Measurements from ENCODE around the gene GAS2L2. TPM values are rescaled to one million over a fixed set of nuclear protein-coding genes. Genes with fewer than 3 reads are reported as not detected.
A peak's percentile ranks its signal among the peaks of the same experiment; 100 is the strongest.

The GAS2L2 gene
- total RNA-seq, 4 donors from 2014 or later: 0.84 to 1.4 (median 1.1) TPM

DNA sequence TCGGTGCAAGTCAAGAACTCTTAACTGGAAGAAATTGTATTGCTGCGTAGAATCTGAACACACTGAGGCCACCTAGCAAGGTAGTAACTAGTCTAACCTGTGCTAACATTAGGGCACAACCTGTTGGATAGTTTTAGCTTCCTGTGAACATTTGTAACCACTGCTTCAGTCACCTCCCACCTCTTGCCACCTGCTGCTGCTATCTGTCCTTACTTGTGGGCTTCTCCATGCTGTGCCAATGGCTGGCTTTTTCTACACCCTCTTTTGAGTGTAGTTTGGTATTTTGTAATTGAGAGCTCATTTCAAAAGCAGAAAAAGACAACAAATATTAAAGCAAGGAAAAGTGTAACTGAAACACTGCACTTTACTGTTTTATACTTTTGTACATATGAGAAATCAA lies 29.3 kb downstream of the GAS2L2 start:
- Histone ChIP-seq H3K36me3 (peaks cover 0 to 52% (median 20%) of the 10 kb centered on the region in 3 donors), H3K27ac (no peak overlapping the region), H3K4me1 (peaks cover 0 to 26% (median 9%) of the 10 kb centered on the region in 4 donors), H3K27me3 (no peaks in the 10 kb centered on the region), H3K9me3 (no peaks in the 10 kb centered on the region), H3K4me3 (no peak overlapping the region)
- no peak for TF ChIP-seq CTCF (IDR thresholded peaks at IDR 0.05)
- no peak for TF ChIP-seq POLR2A (IDR thresholded peaks at IDR 0.05)
- TF ChIP-seq EP300 (IDR thresholded peaks at IDR 0.05): no peak
- DNase-seq (ENCODE audit: low spot score in 2 of 2): no peak
- 97 to 100% methylated on average over 2 of the region's 2 CpGs for WGBS, 2 donors

DNA sequence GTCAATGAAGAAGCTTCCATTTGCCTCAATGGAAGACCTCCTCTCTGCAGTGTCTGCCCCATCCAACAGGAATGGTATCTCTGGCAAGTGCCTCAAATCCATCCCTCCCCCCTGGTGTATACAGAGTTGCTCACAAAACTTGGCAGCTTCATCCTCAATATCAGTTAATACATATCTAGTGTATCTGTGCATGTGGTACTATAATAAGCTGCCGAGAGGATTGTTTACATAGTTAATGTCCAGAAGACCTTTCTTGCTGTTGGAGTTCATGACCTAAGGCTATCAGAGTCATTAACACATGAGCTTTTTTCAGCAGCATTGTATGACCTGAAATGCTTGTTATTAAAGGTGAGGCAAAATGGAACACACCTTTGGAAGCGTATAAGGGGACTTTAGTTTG lies 35.6 kb downstream of the GAS2L2 start:
- H3K27me3 ChIP-seq: no peaks in the 10 kb centered on the region
- no peak for TF ChIP-seq POLR2A (IDR thresholded peaks at IDR 0.05)
- no peak for TF ChIP-seq EP300 (IDR thresholded peaks at IDR 0.05)
- no peak for TF ChIP-seq CTCF (IDR thresholded peaks at IDR 0.05)
- H3K4me1 ChIP-seq: peaks cover 0 to 56% (median 10%) of the 10 kb centered on the region in 4 donors
- peak overlapping the region in 3 of 4 donors; percentile 36 to 78 (median 74) for H3K27ac ChIP-seq
- H3K36me3 ChIP-seq: peaks cover 0 to 64% (median 0%) of the 10 kb centered on the region in 3 donors
- 52 to 65% methylated on average over 2 of the region's 2 CpGs for WGBS, 2 donors
- H3K9me3 ChIP-seq: no peaks in the 10 kb centered on the region
- H3K4me3 ChIP-seq: no peak overlapping the region
- no peak for DNase-seq (ENCODE audit: low spot score in 2 of 2)

DNA sequence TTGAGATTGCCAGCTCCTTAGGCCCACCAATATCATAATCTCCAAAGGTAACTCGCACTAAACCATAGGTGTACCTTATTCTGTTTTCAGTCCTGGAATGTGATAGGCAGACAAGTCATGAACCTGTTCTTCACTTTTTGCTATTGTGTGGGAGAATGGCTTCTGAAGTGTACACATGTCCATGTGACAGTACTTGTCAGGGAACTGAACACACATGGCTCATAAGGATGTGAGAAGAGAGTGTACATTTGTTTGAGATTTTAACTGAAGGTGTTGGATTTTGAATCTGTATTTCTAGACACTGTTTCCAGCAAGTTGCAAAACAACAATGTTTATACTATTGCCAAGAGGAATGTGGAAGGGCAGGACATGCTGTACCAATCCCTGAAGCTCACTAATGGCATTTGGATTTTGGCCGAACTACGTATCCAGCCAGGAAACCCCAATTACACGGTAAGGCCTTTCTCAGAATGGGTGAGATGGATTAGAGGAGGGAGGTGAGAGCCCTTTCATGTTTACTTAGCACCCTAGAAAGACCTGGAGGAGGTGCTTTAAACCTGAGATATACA lies 36.1 kb downstream of the GAS2L2 start:
- no peak overlapping the region for H3K4me3 ChIP-seq
- no peaks in the 10 kb centered on the region for H3K27me3 ChIP-seq
- H3K4me1 ChIP-seq: peaks cover 0 to 61% (median 10%) of the 10 kb centered on the region in 4 donors
- TF ChIP-seq CTCF (IDR thresholded peaks at IDR 0.05) (no peak), POLR2A (IDR thresholded peaks at IDR 0.05) (no peak), EP300 (IDR thresholded peaks at IDR 0.05) (peak; percentile 54 to 87)
- H3K9me3 ChIP-seq: no peaks in the 10 kb centered on the region
- 52 to 64% methylated on average over 4 of the region's 4 CpGs for WGBS, 2 donors
- H3K36me3 ChIP-seq: peaks cover 0 to 65% (median 0%) of the 10 kb centered on the region in 3 donors
- H3K27ac ChIP-seq: peak overlapping the region; percentile 6 to 78 (median 55)
- peak in 1 of 2 donors; percentile 46 for DNase-seq (ENCODE audit: low spot score in 2 of 2)

DNA sequence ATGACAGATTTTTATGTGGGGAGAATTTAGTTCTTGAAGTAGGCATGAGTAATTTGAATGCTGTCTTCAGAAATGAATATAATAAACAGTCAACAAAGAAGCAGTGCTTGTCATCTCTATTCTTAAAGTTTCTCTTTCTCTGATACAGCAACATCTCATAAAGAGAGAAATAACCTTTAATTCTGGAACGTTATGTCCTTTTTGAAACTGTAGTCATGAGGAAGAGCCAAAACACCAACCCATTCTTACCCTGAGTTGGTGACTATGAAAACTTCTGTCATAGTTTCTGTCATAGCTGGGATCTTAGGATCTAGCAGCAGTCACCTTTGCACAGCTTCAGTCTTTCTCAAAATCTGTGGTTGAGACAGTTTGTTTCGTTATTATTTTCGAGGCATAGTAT lies 36.9 kb downstream of the GAS2L2 start:
- 64 to 67% methylated on average over 3 of the region's 3 CpGs for WGBS, 2 donors
- Histone ChIP-seq H3K36me3 (peaks cover 0 to 66% (median under 1%) of the 10 kb centered on the region in 3 donors), H3K9me3 (no peaks in the 10 kb centered on the region), H3K27me3 (no peaks in the 10 kb centered on the region), H3K27ac (peak overlapping the region in 3 of 4 donors; percentile 32 to 78 (median 74)), H3K4me3 (no peak overlapping the region), H3K4me1 (peaks cover 0 to 66% (median 10%) of the 10 kb centered on the region in 4 donors)
- TF ChIP-seq POLR2A (IDR thresholded peaks at IDR 0.05) (no peak), EP300 (IDR thresholded peaks at IDR 0.05) (no peak), CTCF (IDR thresholded peaks at IDR 0.05) (no peak)
- DNase-seq (ENCODE audit: low spot score in 2 of 2): no peak

GRCh38 chr17:35715416-35715815 lies 37.6 kb downstream of the GAS2L2 start:
- H3K27ac ChIP-seq: peak overlapping the region in 3 of 4 donors; percentile 32 to 78 (median 74)
- H3K9me3 ChIP-seq: no peaks in the 10 kb centered on the region
- DNase-seq (ENCODE audit: low spot score in 2 of 2): no peak
- TF ChIP-seq CTCF (IDR thresholded peaks at IDR 0.05): no peak
- no peak for TF ChIP-seq POLR2A (IDR thresholded peaks at IDR 0.05)
- no peak for TF ChIP-seq EP300 (IDR thresholded peaks at IDR 0.05)
- H3K4me3 ChIP-seq: no peak overlapping the region
- H3K27me3 ChIP-seq: no peaks in the 10 kb centered on the region
- peaks cover 0 to 66% (median 10%) of the 10 kb centered on the region in 4 donors for H3K4me1 ChIP-seq
- H3K36me3 ChIP-seq: peaks cover 0 to 73% (median 5%) of the 10 kb centered on the region in 3 donors

All from tibial nerve (tissue), 4 donors.